HepG2 (cell line): ENCODE results near the gene PLAGL2. TPM values are rescaled to one million over a fixed set of nuclear protein-coding genes. Genes with fewer than 3 reads are reported as not detected.

Experiments used
- HOXD1 ChIP-seq: sonication (generic); formaldehyde crosslinking; IDR thresholded peaks from 2 replicates; pipeline ENCODE4 v1.5.0; 2020; ENCODE audit warnings: missing genetic modification reagents
- PHF21A ChIP-seq: sonication (generic); formaldehyde crosslinking; IDR thresholded peaks from 2 replicates; pipeline ENCODE4 v1.5.0; 2020; ENCODE audit warnings: mild to moderate bottlenecking, missing genetic modification reagents
- POGZ ChIP-seq: sonication (generic); formaldehyde crosslinking; IDR thresholded peaks from 2 replicates; pipeline ENCODE4 v1.4.0; 2020; ENCODE audit warnings: mild to moderate bottlenecking, missing genetic modification reagents
- TBP ChIP-seq: sonication (generic); formaldehyde crosslinking; IDR thresholded peaks from 2 replicates; pipeline ENCODE4 v1.5.0; 2020; ENCODE audit warnings: missing genetic modification reagents
- ZIK1 ChIP-seq: sonication (generic); formaldehyde crosslinking; IDR thresholded peaks from 2 replicates; pipeline ENCODE4 v1.5.0; 2020; ENCODE audit warnings: mild to moderate bottlenecking, low read depth, missing genetic modification reagents, borderline replicate concordance
- ZNF512B ChIP-seq: sonication (generic); formaldehyde crosslinking; IDR thresholded peaks from 2 replicates; pipeline ENCODE4 v1.5.1; 2020; ENCODE audit warnings: missing genetic modification reagents, mild to moderate bottlenecking, borderline replicate concordance
- ZNF746 ChIP-seq: sonication (generic); formaldehyde crosslinking; IDR thresholded peaks from 2 replicates; pipeline ENCODE4 v1.8.0; 2022; ENCODE audit warnings: mild to moderate bottlenecking, missing genetic modification reagents
- ZNF777 ChIP-seq: sonication (generic); formaldehyde crosslinking; IDR thresholded peaks from 2 replicates; pipeline ENCODE4 v1.4.0; 2020; ENCODE audit warnings: missing genetic modification reagents
- ZNF788 ChIP-seq: sonication (generic); formaldehyde crosslinking; IDR thresholded peaks from 2 replicates; pipeline ENCODE4 v1.5.0; 2020; ENCODE audit warnings: mild to moderate bottlenecking, missing genetic modification reagents, borderline replicate concordance
- ZUFSP ChIP-seq: sonication (generic); formaldehyde crosslinking; IDR thresholded peaks from 2 replicates; pipeline ENCODE4 v1.9.0; 2021; ENCODE audit warnings: missing genetic modification reagents, mild to moderate bottlenecking, borderline replicate concordance
- polyA plus RNA-seq, 8 experiments: library from polyadenylated mRNA; depleted of rRNA in 3 of 8; stranded (reverse) in 7 of 8; unstranded in 1 of 8; fragments of >200 nt; fragmentation: Illumina TruSeq in 4 of 8; extraction: Trizol in 4 of 8; gene quantifications; 2 replicates each; pipeline versions ENCODE4 v1.2.1 to v1.2.3, GENCODE V29; 2011 to 2016; ENCODE audit warnings: low read depth in 4 of 8, missing spikeins in 1 of 8, mixed read lengths in 1 of 8; ENCODE audit not compliant: insufficient read depth in 1 of 8
- total RNA-seq, 5 experiments: library from RNA; depleted of rRNA; stranded (reverse); fragments of >200 nt; fragmentation: Illumina TruSeq; extraction: Trizol; gene quantifications; 2 replicates each; pipeline ENCODE4 v1.2.3, GENCODE V29; 2016; ENCODE audit warnings: low read depth in 1 of 5
- TF ChIP-seq, protein P1 (sequence below), 2 experiments: sonication (generic) in 1 of 2; formaldehyde crosslinking in 1 of 2; IDR thresholded peaks; 2 replicates each; pipeline versions ENCODE4 v1.6.1 to v1.9.0; 2014 to 2022; ENCODE audit warnings: antibody characterized with exemption in 1 of 2, borderline replicate concordance in 1 of 2, inconsistent platforms in 1 of 2, low read depth in 1 of 2, missing genetic modification reagents in 1 of 2
- TF ChIP-seq, protein P2 (sequence below), 2 experiments: IDR thresholded peaks; 2 replicates each; pipeline ENCODE4 v1.6.1; 2011 to 2012; ENCODE audit warnings: low read length in 2 of 2, borderline replicate concordance in 1 of 2, low read depth in 1 of 2, mild to moderate bottlenecking in 1 of 2, moderate library complexity in 1 of 2

Gene PLAGL2
- total and polyA plus RNA-seq, 2 of the 13 experiments (the other 11 are each of a cell fraction or from before 2014, with no cell fraction given) = 15.2 to 15.3 TPM

GRCh38 chr20:32155017-32155981, 52.2 kb downstream of the PLAGL2 start (continued):
- TF ChIP-seq, protein P1, sequence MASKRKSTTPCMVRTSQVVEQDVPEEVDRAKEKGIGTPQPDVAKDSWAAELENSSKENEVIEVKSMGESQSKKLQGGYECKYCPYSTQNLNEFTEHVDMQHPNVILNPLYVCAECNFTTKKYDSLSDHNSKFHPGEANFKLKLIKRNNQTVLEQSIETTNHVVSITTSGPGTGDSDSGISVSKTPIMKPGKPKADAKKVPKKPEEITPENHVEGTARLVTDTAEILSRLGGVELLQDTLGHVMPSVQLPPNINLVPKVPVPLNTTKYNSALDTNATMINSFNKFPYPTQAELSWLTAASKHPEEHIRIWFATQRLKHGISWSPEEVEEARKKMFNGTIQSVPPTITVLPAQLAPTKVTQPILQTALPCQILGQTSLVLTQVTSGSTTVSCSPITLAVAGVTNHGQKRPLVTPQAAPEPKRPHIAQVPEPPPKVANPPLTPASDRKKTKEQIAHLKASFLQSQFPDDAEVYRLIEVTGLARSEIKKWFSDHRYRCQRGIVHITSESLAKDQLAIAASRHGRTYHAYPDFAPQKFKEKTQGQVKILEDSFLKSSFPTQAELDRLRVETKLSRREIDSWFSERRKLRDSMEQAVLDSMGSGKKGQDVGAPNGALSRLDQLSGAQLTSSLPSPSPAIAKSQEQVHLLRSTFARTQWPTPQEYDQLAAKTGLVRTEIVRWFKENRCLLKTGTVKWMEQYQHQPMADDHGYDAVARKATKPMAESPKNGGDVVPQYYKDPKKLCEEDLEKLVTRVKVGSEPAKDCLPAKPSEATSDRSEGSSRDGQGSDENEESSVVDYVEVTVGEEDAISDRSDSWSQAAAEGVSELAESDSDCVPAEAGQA (IDR thresholded peaks at IDR 0.05; ENCODE audit: low read depth) = no peak
- TF ChIP-seq, protein P1 (CRISPR knock-in tag; IDR thresholded peaks at IDR 0.05; ENCODE audit: borderline replicate concordance) = no peak
- TF ChIP-seq TBP (CRISPR knock-in tag) (no peak), ZNF512B (CRISPR knock-in tag) (no peak), PHF21A (CRISPR knock-in tag) (0 out of 2 replicates have a peak, but pooled peaks have one; percentile 38), ZNF788 (CRISPR knock-in tag) (no peak), ZIK1 (no peak), HOXD1 (CRISPR knock-in tag) (no peak), ZNF777 (CRISPR knock-in tag) (no peak), ZUFSP (CRISPR knock-in tag) (no peak), POGZ (CRISPR knock-in tag) (peak; percentile 37; the same call in 1 of the 2 replicates), ZNF746 (0 out of 2 replicates have a peak, but pooled peaks have one; percentile 40)
- TF ChIP-seq, protein P2, sequence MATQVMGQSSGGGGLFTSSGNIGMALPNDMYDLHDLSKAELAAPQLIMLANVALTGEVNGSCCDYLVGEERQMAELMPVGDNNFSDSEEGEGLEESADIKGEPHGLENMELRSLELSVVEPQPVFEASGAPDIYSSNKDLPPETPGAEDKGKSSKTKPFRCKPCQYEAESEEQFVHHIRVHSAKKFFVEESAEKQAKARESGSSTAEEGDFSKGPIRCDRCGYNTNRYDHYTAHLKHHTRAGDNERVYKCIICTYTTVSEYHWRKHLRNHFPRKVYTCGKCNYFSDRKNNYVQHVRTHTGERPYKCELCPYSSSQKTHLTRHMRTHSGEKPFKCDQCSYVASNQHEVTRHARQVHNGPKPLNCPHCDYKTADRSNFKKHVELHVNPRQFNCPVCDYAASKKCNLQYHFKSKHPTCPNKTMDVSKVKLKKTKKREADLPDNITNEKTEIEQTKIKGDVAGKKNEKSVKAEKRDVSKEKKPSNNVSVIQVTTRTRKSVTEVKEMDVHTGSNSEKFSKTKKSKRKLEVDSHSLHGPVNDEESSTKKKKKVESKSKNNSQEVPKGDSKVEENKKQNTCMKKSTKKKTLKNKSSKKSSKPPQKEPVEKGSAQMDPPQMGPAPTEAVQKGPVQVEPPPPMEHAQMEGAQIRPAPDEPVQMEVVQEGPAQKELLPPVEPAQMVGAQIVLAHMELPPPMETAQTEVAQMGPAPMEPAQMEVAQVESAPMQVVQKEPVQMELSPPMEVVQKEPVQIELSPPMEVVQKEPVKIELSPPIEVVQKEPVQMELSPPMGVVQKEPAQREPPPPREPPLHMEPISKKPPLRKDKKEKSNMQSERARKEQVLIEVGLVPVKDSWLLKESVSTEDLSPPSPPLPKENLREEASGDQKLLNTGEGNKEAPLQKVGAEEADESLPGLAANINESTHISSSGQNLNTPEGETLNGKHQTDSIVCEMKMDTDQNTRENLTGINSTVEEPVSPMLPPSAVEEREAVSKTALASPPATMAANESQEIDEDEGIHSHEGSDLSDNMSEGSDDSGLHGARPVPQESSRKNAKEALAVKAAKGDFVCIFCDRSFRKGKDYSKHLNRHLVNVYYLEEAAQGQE (IDR thresholded peaks at IDR 0.05; ENCODE audit: borderline replicate concordance in 1 of 2, low read depth in 1 of 2, low read length in 2 of 2) = no peak
